T-helper 2 cell treated with Interferon-gamma antibody and Interleukin-4, amounts not matched to agents 5 μg/mL and 100 μg/mL, for 36 hours (primary cell): ENCODE measurements around the gene TMEM225B.
"Not testable (repeated sequence)": the region's sequence is repeated elsewhere in the genome, so short reads cannot be mapped to it uniquely, and the experiment has no call there.

ENCODE experiments used
- DNase-seq: peaks from one replicate; pipeline ENCODE4 v3.0.0; 2021; ENCODE audit warnings: low spot score
- H3K27ac Mint-ChIP-seq: one replicate; pipeline ENCODE4 v1.8.0; 2021; ENCODE audit warnings: mild to moderate bottlenecking, mixed read lengths
- H3K27me3 Mint-ChIP-seq: one replicate; pipeline ENCODE4 v1.8.0; 2021; ENCODE audit warnings: low read depth, mixed read lengths
- H3K36me3 Mint-ChIP-seq: one replicate; pipeline ENCODE4 v1.8.0; 2021; ENCODE audit warnings: low read depth, mixed read lengths
- H3K4me1 Mint-ChIP-seq: one replicate; pipeline ENCODE4 v1.8.0; 2021; ENCODE audit warnings: low read depth, mixed read lengths
- H3K4me3 Mint-ChIP-seq: one replicate; pipeline ENCODE4 v1.8.0; 2022; ENCODE audit warnings: mild to moderate bottlenecking, moderate library complexity, mixed read lengths
- H3K9me3 Mint-ChIP-seq: one replicate; pipeline ENCODE4 v1.8.0; 2021; ENCODE audit warnings: mixed read lengths

TMEM225B gene

DNA sequence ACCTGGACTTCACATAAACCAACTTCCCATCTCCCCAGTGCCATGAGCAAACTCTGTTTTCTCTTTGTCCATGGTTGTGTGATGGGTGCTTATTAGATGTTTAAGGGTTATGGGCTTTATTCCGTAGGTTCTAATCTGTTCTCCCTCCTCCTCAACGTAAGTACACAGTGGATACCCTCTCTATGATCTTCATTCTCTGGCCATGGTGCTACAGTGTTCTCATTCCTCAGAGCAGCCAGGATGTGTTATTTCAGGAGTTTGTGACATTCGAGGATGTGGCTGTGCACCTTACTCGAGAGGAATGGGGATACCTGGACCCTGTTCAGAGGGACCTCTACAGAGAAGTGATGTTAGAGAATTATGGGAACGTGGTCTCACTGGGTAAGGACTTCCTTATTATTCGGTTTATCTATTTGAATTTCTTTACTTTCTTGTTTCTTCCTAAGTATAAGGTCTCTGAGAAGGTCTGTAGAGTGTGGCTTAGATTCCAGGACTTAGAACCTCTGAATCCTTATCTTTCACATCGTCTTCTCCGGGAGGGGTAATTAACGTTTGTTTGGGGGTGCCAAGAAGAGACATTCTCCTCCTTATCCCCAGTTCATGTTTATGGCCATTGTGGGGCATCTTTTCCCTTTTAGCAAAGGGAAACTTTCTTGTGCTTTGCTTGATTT, 35.8 kb upstream of the TMEM225B start:
- DNase-seq: no peak
- H3K36me3 Mint-ChIP-seq: peaks cover 59% of the 10 kb centered on the region
- H3K27ac Mint-ChIP-seq: peak overlapping the region; percentile 52
- peaks cover 36% of the 10 kb centered on the region for H3K4me1 Mint-ChIP-seq
- H3K9me3 Mint-ChIP-seq: no peaks in the 10 kb centered on the region
- no peaks in the 10 kb centered on the region for H3K27me3 Mint-ChIP-seq
- peak overlapping the region; percentile 3 for H3K4me3 Mint-ChIP-seq

GRCh38 chr7:99562832-99563231, 35.2 kb upstream of the TMEM225B start:
- peaks cover 57% of the 10 kb centered on the region for H3K36me3 Mint-ChIP-seq
- no peak overlapping the region for H3K4me3 Mint-ChIP-seq

DNA sequence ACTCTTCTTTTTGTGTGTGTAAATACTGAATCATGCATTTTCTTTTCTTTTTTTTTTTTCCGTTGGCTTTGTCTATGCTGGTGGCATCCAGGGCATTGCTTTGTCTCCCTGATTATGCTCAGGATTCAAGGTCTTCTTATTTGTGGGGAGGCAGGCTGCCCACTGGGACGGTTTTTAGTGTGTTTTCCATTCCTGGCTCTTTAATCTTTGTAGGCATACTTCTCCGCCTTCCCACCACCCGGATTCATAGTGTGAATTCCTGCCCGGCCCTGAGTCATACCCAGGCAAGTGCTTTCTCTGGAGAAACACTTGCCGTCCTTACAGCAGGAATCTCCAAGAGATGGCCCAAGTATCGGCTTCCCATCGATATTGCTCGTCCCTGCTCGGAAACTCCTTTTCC, 34.4 kb upstream of the TMEM225B start:
- no peak overlapping the region for H3K27ac Mint-ChIP-seq
- no peak overlapping the region for H3K4me3 Mint-ChIP-seq
- peaks cover 54% of the 10 kb centered on the region for H3K36me3 Mint-ChIP-seq
- H3K27me3 Mint-ChIP-seq: no peaks in the 10 kb centered on the region
- DNase-seq: no peak
- peaks cover 34% of the 10 kb centered on the region for H3K4me1 Mint-ChIP-seq
- H3K9me3 Mint-ChIP-seq: no peaks in the 10 kb centered on the region

More at GRCh38 chr7:99562832-99563231, 35.2 kb upstream of the TMEM225B start:
- peak; percentile 62 for DNase-seq
- Mint-ChIP-seq H3K4me1 (peaks cover 34% of the 10 kb centered on the region), H3K27me3 (no peaks in the 10 kb centered on the region), H3K27ac (peak overlapping the region; percentile 39), H3K9me3 (no peaks in the 10 kb centered on the region)

GRCh38 chr7:99568770-99569169, 29.3 kb upstream of the TMEM225B start:
- not testable (repeated sequence) for H3K4me1 Mint-ChIP-seq, H3K27me3 Mint-ChIP-seq, H3K4me3 Mint-ChIP-seq, H3K9me3 Mint-ChIP-seq, H3K27ac Mint-ChIP-seq, DNase-seq
- peaks cover 65% of the 10 kb centered on the region for H3K36me3 Mint-ChIP-seq

DNA sequence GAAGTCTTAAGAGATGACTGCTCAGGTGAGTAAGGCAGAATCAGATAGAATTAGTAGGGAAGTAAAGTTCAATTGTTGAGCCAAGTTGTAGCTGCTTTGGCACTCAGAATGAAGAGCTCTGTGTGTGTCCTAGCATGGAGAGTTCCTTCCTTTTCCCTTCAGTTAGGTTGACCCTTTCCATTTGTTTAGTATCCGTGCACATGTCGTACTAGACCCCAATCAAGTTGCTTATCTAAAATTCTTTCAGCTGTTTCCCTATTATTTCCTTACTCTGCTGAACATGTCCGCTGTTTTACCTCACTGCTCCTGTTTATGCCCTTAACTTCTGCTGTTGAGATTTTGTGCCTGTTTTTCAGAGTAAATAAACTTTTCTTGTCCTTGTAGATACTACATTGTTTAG, 26.3 kb upstream of the TMEM225B start:
- Mint-ChIP-seq H3K27ac (no peak overlapping the region), H3K4me1 (no peaks in the 10 kb centered on the region), H3K4me3 (no peak overlapping the region), H3K9me3 (no peaks in the 10 kb centered on the region), H3K27me3 (no peaks in the 10 kb centered on the region), H3K36me3 (peaks cover 50% of the 10 kb centered on the region)
- DNase-seq: no peak

DNA sequence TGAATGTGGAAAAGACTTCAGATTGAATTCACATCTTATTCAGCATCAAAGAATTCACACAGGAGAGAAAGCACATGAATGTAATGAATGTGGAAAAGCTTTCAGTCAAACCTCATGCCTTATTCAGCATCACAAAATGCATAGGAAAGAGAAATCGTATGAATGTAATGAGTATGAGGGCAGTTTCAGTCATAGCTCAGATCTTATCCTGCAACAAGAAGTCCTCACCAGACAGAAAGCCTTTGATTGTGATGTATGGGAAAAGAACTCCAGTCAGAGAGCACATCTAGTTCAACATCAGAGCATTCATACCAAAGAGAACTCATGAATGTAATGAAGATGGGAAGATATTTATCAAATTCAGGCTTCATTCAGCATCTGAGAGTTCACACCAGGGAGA, 24.8 kb upstream of the TMEM225B start:
- no peak for DNase-seq
- Mint-ChIP-seq H3K36me3 (peaks cover 48% of the 10 kb centered on the region), H3K4me1 (no peaks in the 10 kb centered on the region), H3K27me3 (no peaks in the 10 kb centered on the region), H3K9me3 (no peaks in the 10 kb centered on the region), H3K27ac (no peak overlapping the region), H3K4me3 (no peak overlapping the region)

DNA sequence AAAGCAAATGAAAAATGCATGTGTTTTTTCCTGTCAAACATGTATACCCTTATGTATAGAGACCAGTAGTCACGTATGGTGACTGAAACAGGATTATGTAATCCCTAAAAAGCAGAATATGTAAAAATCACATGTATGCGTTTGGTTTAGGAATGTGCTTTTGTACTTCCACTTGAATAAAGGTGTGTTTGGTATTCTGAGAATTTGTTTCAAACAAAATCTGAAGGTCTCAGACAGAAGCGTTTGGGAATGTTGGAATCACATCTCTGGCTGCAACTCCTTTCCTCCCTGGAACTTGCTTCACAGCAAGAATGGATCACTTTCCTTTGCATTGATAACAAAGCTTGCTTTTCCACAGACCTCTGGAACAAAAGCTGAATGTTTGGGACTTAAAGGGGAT, 21.8 kb upstream of the TMEM225B start:
- Mint-ChIP-seq H3K36me3 (peaks cover 29% of the 10 kb centered on the region), H3K27ac (no peak overlapping the region), H3K9me3 (no peaks in the 10 kb centered on the region), H3K4me3 (no peak overlapping the region), H3K4me1 (peaks cover 7% of the 10 kb centered on the region), H3K27me3 (no peaks in the 10 kb centered on the region)
- no peak for DNase-seq

- H3K27me3 Mint-ChIP-seq: no peaks in the 10 kb centered on the region
- peak overlapping the region; percentile 68 for H3K4me3 Mint-ChIP-seq
- H3K27ac Mint-ChIP-seq: no peak overlapping the region
- H3K4me1 Mint-ChIP-seq: peaks cover 8% of the 10 kb centered on the region
- no peak for DNase-seq
- H3K9me3 Mint-ChIP-seq: no peaks in the 10 kb centered on the region
- peaks cover 3% of the 10 kb centered on the region for H3K36me3 Mint-ChIP-seq
Measured at GRCh38 chr7:99579281-99579955, 18.6 kb upstream of the TMEM225B start.

DNA sequence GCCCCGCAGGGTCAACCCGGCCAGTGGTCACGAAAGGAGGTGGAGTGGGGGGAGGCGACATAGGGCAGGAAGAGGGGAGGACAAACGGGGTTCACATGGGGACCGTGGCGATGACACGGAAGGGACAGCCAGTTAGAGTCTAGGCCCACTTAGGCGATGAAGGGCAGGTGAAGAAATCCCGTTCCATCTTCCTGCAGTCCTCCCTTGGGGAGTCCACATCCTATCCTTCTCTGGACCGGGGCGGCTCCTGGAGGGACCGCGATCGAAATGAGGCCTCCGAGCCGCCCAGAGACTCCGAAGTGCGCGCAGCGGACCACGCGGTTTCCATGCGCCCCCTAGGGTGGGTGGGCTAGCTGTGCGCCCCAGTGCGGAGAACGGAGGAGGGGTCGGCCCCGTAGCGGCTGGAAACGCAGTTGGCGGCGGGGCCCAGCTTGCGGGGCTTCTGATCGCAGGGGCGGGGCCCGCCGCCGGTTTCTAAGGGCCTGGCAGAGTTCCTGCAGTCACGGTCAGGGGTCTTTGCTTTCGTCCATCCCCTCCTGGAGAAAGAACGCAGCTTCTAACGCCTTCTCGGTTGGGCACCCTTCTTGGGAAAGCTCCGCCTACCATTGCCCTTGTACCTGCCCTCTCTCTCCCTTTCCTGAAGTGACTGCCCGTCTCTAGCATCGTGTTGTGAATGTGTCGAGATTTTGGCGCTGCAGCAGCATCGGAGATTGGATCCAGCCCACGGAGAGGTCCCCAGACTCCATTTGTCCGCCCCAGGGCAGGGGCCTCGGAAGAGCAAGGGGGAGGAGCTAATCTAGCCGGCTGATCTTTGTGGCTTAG, 17.9 kb upstream of the TMEM225B start:
- no peaks in the 10 kb centered on the region for H3K27me3 Mint-ChIP-seq
- no peaks in the 10 kb centered on the region for H3K9me3 Mint-ChIP-seq
- no peak for DNase-seq
- H3K36me3 Mint-ChIP-seq: no peaks in the 10 kb centered on the region
- peaks cover 8% of the 10 kb centered on the region for H3K4me1 Mint-ChIP-seq
- no peak overlapping the region for H3K27ac Mint-ChIP-seq
- peak overlapping the region; percentile 68 for H3K4me3 Mint-ChIP-seq

- not testable (repeated sequence) for H3K4me1 Mint-ChIP-seq, H3K36me3 Mint-ChIP-seq, H3K27me3 Mint-ChIP-seq, H3K9me3 Mint-ChIP-seq, H3K27ac Mint-ChIP-seq, DNase-seq
- peak overlapping the region; percentile 68 for H3K4me3 Mint-ChIP-seq
Measured at GRCh38 chr7:99580778-99581332, 17.2 kb upstream of the TMEM225B start.

GRCh38 chr7:99588868-99589267, 9.2 kb upstream of the TMEM225B start:
- no peak overlapping the region for H3K4me3 Mint-ChIP-seq
- no peak for DNase-seq
- H3K27ac Mint-ChIP-seq: no peak overlapping the region
- no peaks in the 10 kb centered on the region for H3K9me3 Mint-ChIP-seq
- H3K36me3 Mint-ChIP-seq: no peaks in the 10 kb centered on the region
- H3K27me3 Mint-ChIP-seq: no peaks in the 10 kb centered on the region
- H3K4me1 Mint-ChIP-seq: no peaks in the 10 kb centered on the region

- H3K4me1 Mint-ChIP-seq: no peaks in the 10 kb centered on the region
- no peaks in the 10 kb centered on the region for H3K27me3 Mint-ChIP-seq
- H3K4me3 Mint-ChIP-seq: no peak overlapping the region
- no peaks in the 10 kb centered on the region for H3K36me3 Mint-ChIP-seq
- no peaks in the 10 kb centered on the region for H3K9me3 Mint-ChIP-seq
- DNase-seq: no peak
- no peak overlapping the region for H3K27ac Mint-ChIP-seq
Measured at GRCh38 chr7:99594948-99595745, 2.9 kb upstream of the TMEM225B start.

- no peak for DNase-seq
- H3K27ac Mint-ChIP-seq: no peak overlapping the region
- H3K27me3 Mint-ChIP-seq: no peaks in the 10 kb centered on the region
- no peaks in the 10 kb centered on the region for H3K4me1 Mint-ChIP-seq
- no peak overlapping the region for H3K4me3 Mint-ChIP-seq
- H3K36me3 Mint-ChIP-seq: no peaks in the 10 kb centered on the region
- no peaks in the 10 kb centered on the region for H3K9me3 Mint-ChIP-seq
Measured at GRCh38 chr7:99596408-99596955, 1.6 kb upstream of the TMEM225B start.
